ENCODE data around the gene NAT14. TPM values are rescaled to one million over a fixed set of nuclear protein-coding genes. Genes with fewer than 3 reads are reported as not detected.

Gene NAT14
- total RNA-seq, 4 donors from 2014 or later: 2.5 to 5.3 (median 4.1) TPM

GRCh38 chr19:55457683-55458457, 27.1 kb upstream of the NAT14 start:
- 79 to 86% methylated on average over 16 of the region's 16 CpGs for WGBS, 2 donors
- TF ChIP-seq CTCF (IDR thresholded peaks at IDR 0.05): no peak
- TF ChIP-seq POLR2A (IDR thresholded peaks at IDR 0.05): no peak
- intact Hi-C loops (cut with DNase I; ENCODE audit: low total_unique reads): no loop called here
- DNase-seq (ENCODE audit: low spot score in 2 of 2): no peak
- no peak overlapping the region for H3K4me3 ChIP-seq (ENCODE audit: low read depth, poor library complexity, severe bottlenecking)

- WGBS, 2 donors: 62% methylated on average over 8 of the region's 8 CpGs
- no peak overlapping the region for H3K4me3 ChIP-seq (ENCODE audit: low read depth, poor library complexity, severe bottlenecking)
- no peak for TF ChIP-seq POLR2A (IDR thresholded peaks at IDR 0.05)
- TF ChIP-seq CTCF (IDR thresholded peaks at IDR 0.05): no peak
- no peak for DNase-seq (ENCODE audit: low spot score in 2 of 2)
- intact Hi-C loops (cut with DNase I; ENCODE audit: low total_unique reads): no loop called here
Measured at GRCh38 chr19:55459551-55459949, 25.4 kb upstream of the NAT14 start.

GRCh38 chr19:55459950-55460657, 24.9 kb upstream of the NAT14 start:
- TF ChIP-seq CTCF (IDR thresholded peaks at IDR 0.05): no peak
- no peak for TF ChIP-seq POLR2A (IDR thresholded peaks at IDR 0.05)
- 17 to 23% methylated on average over 16 of the region's 16 CpGs for WGBS, 2 donors
- intact Hi-C loops (cut with DNase I; ENCODE audit: low total_unique reads): no loop called here
- no peak overlapping the region for H3K4me3 ChIP-seq (ENCODE audit: low read depth, poor library complexity, severe bottlenecking)
- no peak for DNase-seq (ENCODE audit: low spot score in 2 of 2)

- intact Hi-C loops (cut with DNase I; ENCODE audit: low total_unique reads): no loop called here
- peak; percentile 85 to 97 for DNase-seq (ENCODE audit: low spot score in 2 of 2)
- TF ChIP-seq CTCF (IDR thresholded peaks at IDR 0.05): no peak
- TF ChIP-seq POLR2A (IDR thresholded peaks at IDR 0.05): no peak
- WGBS, 2 donors: 4 to 5% methylated on average over 23 to 24 of the region's 24 CpGs
- H3K4me3 ChIP-seq (ENCODE audit: low read depth, poor library complexity, severe bottlenecking): peak overlapping the region; percentile 55
Measured at GRCh38 chr19:55460670-55461258, 24.2 kb upstream of the NAT14 start.

- intact Hi-C loops (cut with DNase I; ENCODE audit: low total_unique reads): no loop called here
- WGBS, 2 donors: 1% methylated on average over 42 to 53 of the region's 54 CpGs
Measured at GRCh38 chr19:55461259-55461973, 23.6 kb upstream of the NAT14 start, which contains the start of gene ISOC2. ISOC2 (minus strand) TSS chr19:55461642; CDS start chr19:55456486, 5,156 bp downstream.

More at GRCh38 chr19:55461259-55461973, 23.6 kb upstream of the NAT14 start, which contains the start of gene ISOC2:
- peak within 1 kb of the TSS; percentile 55 for H3K4me3 ChIP-seq (ENCODE audit: low read depth, poor library complexity, severe bottlenecking)
- TF ChIP-seq CTCF (IDR thresholded peaks at IDR 0.05) (no peak), POLR2A (IDR thresholded peaks at IDR 0.05) (no peak)
- peak; percentile 100 for DNase-seq (ENCODE audit: low spot score in 2 of 2)

Measured in lower leg skin (tissue), 4 donors.